ENCODE results near the gene OR56A5.

The OR56A5 gene

GRCh38 chr11:5931061-5931460, 37.2 kb downstream of the OR56A5 start:
- DNase-seq = no peak

GRCh38 chr11:5930614-5931013, 37.7 kb downstream of the OR56A5 start:
- no peak for DNase-seq

DNA sequence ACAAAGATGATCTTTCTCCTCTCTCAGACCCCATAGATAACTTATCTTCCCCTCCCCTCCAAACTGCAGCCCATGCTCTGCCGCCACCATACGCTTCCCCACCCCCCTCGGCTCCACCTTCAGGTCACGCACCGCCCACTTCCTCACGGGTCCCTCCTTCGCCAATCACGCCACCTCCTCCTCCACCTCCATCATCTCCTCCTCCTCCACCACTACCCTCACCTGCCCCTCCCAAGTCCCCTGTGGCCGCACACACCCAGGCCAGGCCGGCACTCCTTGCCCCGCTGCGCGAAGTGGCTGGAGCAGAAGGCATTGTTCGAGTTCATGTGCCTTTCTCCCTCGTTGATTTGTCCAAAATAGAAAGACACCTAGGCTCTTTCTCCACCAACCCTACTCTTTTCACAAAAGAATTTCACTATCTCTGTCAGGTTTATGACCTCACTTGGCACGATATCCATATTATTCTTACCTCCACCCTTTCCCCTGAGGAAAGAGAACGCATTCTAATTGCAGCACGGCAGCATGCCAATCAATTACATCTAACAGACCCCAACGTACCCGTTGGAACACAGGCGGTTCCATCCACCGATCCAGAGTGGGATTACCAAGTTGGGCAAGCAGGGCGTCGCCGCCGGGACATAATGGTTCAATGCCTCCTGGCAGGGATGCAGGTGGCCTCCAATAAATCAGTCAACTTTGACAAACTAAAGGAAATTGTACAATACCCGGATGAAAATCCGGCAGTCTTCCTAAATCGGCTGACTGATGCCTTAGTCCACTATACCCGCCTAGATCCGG, 38.5 kb downstream of the OR56A5 start:
- no peak for DNase-seq

DNA sequence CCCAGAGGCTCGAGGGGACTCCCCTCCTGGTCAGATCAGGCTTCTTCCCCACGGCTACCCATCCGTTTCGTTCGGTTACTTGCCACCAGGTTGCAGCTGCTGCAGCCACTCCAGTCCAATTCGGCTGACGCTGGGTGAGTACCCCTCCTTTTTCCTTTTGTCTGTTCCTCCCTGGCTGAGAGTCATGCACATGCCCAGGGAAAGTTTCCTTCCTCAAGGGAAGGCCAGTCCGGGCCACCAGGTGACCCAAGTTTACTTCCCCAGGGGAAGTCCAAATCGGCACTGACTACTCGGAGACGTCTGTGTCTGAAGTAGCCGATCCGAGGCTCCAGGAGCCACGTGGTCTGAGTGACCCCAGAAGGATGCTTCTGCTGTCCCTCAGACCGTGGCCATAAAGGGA, 39.5 kb downstream of the OR56A5 start:
- no peak for DNase-seq

- no peak for DNase-seq
Measured at GRCh38 chr11:5928271-5928670, 40.0 kb downstream of the OR56A5 start.

DNA sequence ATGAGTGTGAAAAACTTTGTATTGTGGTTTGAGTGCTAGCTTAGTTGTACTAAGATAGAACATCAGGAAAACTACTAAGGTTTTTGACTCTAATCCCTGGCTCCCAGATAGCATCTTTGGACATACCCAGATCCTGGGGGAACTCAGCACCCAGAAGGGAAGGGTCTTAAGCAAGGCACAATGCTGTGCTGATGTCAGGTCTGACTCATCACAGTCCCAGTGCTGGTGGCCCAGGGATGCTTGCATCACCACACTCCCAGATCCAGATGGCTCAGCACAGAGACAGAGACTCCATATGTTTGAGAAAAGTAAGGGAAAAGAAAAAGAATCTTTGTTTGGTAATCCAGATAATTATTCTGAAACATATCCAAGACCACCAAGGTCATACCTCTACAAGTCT, 44.5 kb downstream of the OR56A5 start:
- no peak for DNase-seq

DNA sequence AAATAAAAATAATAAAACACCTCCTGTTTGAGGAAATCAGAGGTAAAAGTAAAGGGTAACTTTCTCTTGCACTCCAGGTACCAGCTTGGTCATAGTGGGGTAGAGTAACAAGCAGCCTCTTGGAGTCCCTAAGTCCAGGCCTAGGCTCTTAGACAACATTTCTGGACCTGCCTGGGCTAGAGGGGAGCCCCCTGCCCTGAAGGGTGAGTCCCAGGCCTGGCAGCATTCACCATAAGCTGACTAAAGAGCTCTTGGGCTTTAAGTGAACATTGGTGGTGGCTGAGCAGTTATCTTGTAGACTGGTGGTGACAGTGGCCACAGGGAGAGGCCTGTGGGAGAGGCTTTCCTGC, 44.9 kb downstream of the OR56A5 start:
- no peak for DNase-seq

DNA sequence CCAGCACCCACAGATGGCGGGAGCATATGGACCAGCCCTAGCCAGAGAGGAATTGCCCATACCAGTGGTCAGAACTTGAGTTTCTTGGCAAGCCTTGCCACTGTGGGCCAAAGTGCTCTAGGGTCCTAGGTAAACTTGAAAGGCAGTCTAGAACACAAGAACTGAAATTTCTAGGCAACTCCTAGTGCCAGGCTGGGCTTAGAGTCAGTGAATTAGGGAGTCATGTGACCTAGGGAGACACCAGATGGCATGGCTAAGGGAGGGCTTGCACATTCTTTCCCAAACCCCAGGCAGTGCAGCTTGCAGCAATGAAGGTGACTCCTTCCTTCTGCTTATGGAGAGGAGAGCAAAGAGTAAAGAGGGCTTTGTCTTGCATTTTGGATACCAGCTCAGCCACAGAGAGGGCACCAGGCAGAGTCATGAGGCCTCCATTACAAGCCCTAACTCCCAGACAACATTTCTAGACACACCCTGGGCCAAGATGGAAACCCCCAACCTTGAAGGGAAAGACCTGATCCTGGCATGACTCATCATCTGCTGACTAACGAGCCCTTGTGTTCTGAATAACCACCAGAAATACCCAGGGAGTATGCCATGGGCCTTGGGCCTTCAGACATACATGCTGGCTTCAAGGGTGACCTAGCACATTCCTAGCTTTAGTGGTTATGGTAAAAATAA, 45.4 kb downstream of the OR56A5 start:
- DNase-seq = no peak
